Stimulated activated CD4-positive, alpha-beta T cell treated with anti-CD3 and anti-CD28 coated beads, Interleukin-2, amount 100 ng/mL, for 48 hours (primary cell): ENCODE data around the gene NLRP11.
"Not testable (repeated sequence)": the region's sequence is repeated elsewhere in the genome, so short reads cannot be mapped to it uniquely, and the experiment has no call there.

Source experiments
- DNase-seq, 2 donors: peaks; one replicate each; pipeline ENCODE4 v3.0.0-alpha.2; 2020

The NLRP11 gene

DNA sequence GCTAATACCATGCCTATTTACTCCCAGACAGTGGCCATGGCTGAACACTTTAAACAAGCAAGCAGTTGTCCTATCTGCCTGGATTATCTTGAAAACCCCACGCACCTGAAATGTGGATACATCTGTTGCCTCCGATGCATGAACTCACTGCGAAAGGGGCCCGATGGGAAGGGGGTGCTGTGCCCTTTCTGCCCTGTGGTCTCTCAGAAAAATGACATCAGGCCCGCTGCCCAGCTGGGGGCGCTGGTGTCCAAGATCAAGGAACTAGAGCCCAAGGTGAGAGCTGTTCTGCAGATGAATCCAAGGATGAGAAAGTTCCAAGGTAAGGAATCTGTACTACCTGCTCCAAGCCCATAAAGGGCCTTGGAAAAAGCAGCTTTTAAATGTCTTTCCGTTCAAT is 54.3 kb downstream of the NLRP11 start:
- DNase-seq = no peak

DNA sequence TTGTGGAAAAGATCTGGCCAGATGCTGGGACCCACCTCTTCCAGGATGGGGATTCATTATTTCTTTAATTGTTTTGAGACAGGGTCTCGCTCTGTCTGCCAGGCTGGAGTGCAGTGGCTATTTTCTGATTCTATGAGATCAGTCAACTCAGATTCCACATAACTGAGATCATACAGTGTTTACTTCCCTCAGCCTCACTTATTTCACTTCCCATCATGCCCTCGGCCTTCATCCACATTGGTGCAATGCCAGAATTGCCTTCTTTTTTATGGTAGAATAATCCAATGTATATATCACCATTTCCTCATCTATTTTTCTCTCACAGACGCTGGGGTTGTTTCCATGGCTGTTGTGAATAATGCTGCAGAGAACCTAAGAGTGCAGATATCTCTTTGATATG is 62.2 kb downstream of the NLRP11 start:
- DNase-seq = not testable (repeated sequence)

- not testable (repeated sequence) for DNase-seq
Measured at GRCh38 chr19:55768818-55769217, 63.0 kb downstream of the NLRP11 start, which contains the start of gene RFPL4AL1. Gene RFPL4AL1, plus strand, starts transcription at chr19:55769118. Its CDS starts 2,687 bp downstream, at chr19:55771805.

DNA sequence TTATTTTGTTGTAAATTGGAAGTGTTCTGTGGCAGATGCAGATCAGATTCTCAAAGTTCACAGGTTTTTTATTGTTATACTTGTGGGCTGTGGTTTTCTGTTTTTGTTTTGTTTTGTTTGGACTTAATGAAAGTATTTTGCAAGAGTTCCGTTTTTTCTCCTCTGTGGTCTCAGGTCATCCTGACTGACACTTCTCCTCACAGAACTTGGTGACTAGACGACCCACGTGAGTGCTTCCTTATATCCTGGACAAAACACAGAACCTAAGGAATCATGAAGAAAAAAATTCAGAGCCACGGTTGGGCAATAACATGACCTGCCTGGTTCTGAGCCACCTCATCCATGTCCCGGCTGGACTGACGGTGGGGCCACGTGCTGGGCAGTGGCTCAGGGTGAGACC is 65.3 kb downstream of the NLRP11 start:
- DNase-seq = no peak

- not testable (repeated sequence) for DNase-seq
Measured at GRCh38 chr19:55758797-55759196, 73.0 kb downstream of the NLRP11 start, which contains the start of gene RFPL4A. Gene RFPL4A, plus strand, starts transcription at chr19:55759097. Its CDS starts 2,704 bp downstream, at chr19:55761801.

- DNase-seq = not testable (repeated sequence)
Measured at GRCh38 chr19:55756808-55757207, 75.0 kb downstream of the NLRP11 start.

DNA sequence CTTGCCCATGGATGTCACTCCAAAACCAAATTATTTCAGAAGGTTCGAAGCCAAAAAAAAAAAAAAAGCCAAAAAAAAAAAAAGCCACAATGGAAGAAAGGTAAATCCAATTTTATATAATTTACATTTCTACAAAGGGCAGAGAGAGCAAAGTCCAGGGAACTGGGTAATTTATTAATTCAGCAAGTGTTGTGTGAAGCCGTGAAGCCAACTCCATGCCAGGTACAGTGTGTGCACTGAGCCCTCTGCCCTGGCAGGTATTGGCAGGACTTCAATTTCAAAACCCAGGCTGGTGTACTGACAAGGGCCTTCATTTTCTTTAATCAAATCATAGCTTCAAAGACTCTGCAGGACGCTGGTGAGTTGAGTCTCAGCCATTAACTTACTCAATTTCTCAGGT is 78.4 kb downstream of the NLRP11 start:
- no peak for DNase-seq

DNA sequence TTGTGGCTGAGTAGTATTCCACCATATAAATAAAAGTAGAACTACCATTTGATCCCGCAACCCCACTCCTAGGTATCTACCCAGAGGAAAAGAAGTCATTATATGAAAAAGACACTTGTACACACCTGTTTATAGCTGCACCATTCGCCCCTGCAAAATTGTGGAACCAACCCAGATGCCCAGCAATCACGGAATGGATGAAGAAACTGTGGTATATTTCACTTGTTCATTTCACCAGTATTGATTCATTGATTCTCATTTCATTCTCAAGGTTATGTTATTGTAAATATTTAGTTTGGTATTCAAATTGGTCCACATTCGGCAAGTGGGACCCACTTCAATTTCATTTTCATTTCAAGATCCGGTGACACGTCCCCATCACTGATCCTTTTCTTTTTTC is 81.1 kb downstream of the NLRP11 start:
- DNase-seq = no peak

GRCh38 chr19:55738302-55738701 is 93.5 kb downstream of the NLRP11 start, which contains the start of gene NLRP9:
Gene NLRP9, minus strand, starts transcription at chr19:55738402. Its CDS starts 28 bp downstream, at chr19:55738374.
- DNase-seq = no peak
